Measurements from ENCODE around the gene LDLR.

- no peak for TF ChIP-seq CTCF (IDR thresholded peaks at IDR 0.05)
- TF ChIP-seq POLR2A (IDR thresholded peaks at IDR 0.05) = no peak
These were observed 26.7 kb downstream of the LDLR start for GRCh38 chr19:11115895-11116446.

Measured in transverse colon (tissue), 3 donors.